ENCODE measurements around the gene SYDE1.

GRCh38 chr19:15114153-15114540, 6.9 kb downstream of the SYDE1 start:
- TF ChIP-seq EZH2 (IDR thresholded peaks at IDR 0.05; ENCODE audit: insufficient read depth, poor library complexity, severe bottlenecking) (no peak), EZH2phosphoT487 (IDR thresholded peaks at IDR 0.05; ENCODE audit: insufficient read depth, low read depth) (no peak)

All from GM23248 (cell line).